Activated effector memory CD4-positive, alpha-beta T cell treated with Interleukin-2 at 50 U/mL for 16 hours (primary cell): ENCODE data around the gene ZNHIT3.
"Not testable (repeated sequence)": the region's sequence is repeated elsewhere in the genome, so short reads cannot be mapped to it uniquely, and the experiment has no call there.

Experiments used
- DNase-seq: peaks from one replicate; pipeline ENCODE4 v3.0.0-alpha.2; 2020

ZNHIT3 gene

DNA sequence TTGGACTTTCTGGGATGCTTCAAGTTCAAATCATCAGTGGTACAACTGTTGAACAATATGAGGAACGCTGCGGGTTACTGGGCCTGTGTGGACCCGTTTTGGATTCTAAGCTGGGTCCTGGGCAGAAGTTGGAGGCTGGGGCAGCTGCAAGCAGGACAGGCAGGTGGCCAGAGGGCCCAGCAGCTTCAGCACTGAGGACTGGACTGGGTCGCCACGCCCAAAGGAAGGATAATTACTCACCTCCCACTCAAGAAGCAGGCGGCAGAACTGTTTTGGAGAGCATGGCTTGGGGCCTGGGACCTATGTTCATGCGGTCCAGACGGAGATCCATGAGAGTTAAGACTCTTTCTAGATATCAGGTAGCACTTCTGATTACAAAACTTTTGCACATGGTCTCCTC is 1.5 kb upstream of the ZNHIT3 start:
- DNase-seq: no peak

DNA sequence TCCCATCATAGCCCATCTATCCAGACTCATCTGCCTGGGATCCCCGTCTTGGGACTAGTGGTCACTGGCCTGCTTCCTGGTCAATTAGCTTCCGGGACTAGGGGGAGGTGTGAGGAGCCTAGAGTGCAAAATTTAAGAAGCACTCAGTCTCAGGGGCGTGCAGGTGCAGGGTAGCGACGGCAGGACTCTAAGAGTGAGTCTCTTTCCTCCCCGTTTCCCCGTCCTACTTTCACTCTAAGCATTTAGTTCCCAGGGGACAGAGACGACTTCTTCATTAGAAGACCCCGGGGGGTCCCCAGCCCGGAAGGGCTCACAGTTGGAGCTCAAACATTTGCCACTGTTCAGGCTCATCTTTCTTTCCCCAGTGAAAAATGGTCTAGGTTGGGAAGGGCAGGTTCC is 677 bp upstream of the ZNHIT3 start:
- DNase-seq: no peak

DNA sequence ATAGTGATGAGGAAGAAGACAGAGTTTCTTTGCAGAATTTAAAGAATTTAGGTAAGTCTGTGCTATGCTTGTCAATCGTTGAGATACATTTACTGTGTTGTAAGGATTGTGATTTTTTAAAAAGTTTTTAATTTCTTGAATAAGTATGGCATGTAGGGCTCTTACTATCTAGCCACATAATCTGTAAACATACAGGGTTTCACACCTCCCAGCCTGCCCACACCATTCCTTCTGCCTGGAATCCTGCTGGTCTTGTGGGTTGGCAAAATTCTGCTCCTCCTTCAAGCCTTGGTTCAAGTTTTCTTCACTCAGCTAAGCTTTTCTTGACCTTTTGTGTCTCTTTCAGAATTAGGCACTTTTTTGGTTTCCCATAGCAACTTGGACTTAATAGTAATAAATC is 7.5 kb downstream of the ZNHIT3 start:
- no peak for DNase-seq

DNA sequence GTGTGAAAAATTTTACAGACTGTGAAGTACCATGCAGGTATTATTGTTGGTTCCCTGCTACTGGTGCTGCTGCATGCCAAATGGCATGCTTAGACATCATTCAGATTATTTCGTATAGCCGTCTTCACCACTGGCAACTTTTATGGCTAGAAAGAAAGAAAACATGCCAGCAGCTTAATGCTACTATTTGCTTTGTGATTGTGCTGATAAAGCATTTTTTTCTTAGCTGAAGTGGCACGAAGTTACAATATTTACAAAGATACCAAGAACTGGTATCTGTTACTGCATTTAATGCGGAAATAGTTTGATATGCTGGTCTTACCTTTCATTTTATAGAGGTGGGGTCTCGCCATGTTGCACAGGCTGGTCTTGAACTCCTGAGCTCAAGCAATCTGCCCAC is 8.2 kb downstream of the ZNHIT3 start:
- DNase-seq: no peak

DNA sequence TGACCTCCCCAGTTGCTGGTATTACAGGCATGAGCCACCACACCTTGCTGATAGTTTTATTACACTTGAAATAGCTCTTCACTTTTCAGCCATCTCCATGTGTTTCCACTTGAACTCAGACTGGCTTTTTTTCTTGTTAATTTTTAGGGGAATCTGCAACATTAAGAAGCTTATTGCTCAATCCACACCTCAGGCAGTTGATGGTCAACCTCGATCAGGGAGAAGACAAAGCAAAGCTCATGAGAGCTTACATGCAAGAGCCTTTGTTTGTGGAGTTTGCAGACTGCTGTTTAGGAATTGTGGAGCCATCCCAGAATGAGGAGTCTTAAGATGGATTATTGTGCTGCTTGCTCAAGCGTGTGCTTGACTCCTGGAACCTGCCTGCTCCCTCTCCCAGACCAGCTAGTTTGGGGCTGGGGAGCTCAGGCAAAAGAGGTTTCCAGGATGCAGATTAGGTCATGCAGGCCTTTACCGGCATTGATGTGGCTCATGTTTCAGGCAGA is 8.6 kb downstream of the ZNHIT3 start:
- no peak for DNase-seq

DNA sequence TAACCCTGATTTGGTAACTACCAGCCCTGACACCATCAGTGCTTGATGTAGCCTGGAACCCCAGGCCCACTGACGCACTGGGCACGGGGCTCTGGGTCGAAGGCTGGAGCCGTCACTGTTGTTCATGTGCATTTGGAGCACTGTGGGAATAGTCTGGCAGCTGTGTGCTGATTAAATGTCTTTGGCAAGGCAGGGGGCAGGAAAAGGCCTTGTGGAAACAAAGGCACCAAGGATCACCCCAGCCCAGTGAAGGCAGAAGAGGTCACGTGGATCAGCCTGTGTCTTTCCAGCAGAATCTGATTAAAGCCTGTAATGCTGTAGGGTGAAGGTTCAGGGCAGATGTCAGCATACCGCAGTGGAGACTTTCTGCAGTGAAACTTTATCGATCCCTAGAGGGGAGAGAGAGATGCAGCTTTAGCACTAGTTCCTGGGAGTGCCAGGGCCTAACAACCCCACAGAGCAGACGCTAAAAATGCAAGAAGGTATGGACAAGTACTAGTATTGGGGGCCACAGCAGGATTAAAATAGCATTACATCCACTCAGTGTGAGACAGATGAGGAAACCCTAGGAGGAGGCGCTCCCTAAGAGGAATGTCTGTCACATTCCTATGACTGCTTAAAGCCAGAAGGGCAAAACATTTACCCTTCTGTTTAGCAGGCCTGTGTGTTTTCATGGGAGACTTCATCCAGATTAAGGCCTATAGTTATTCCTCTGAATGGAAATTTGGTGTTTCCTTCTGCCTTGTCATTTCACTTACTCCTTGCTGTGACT is 9.7 kb downstream of the ZNHIT3 start:
- DNase-seq: no peak

DNA sequence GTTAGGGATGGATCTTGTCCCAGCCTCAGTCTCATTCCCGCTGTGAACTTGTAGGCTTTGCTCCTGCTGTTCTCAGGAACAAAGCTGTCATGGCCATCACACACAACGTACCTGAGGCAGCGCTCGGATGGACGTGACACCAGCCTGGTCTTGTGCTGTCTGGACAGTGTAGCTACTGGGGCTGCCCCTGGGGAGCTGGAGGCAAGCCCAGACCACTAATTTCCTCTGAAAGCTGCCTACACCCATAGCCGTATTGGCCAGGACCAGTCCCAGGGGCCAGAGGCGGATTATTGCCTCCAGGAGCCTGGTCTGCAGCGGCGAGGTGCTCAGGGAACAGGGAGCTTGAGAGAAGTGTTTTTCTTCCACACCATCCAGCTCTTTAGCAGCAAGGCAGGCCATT is 11.7 kb downstream of the ZNHIT3 start:
- no peak for DNase-seq

DNA sequence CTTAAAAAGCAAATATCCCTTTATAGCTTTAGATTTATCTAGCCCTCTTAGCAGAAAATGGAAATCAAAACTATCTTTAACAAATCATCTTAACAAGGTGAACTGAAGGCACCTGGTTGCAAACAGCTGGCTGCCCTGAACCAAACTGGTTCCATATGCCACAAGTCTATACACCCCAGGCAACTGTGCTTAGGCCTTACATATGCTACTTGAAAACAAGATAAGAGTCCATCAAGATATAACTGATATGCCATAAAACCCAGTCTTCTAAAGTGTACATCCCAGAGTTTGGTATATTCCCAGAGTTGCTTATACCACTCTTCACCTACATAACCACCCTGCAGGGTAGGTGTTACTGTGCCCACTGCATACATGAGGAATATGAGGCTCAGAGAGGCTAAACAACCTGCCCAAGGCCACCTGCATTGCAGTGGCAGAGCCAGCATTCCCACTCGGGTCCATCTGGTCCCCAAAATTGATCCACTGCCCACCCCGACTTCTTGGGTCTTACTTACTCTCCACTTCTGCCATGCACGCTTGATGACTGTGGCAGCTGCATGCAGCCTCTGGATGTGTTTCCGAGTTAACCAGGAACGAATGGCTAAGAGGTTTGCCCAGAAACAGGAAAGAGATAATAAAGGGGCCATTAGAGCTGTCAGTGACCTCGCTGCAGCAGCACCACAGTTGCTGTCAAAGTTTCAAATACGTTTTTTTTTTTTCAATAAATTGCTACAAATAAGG is 12.2 kb downstream of the ZNHIT3 start:
- DNase-seq: no peak

DNA sequence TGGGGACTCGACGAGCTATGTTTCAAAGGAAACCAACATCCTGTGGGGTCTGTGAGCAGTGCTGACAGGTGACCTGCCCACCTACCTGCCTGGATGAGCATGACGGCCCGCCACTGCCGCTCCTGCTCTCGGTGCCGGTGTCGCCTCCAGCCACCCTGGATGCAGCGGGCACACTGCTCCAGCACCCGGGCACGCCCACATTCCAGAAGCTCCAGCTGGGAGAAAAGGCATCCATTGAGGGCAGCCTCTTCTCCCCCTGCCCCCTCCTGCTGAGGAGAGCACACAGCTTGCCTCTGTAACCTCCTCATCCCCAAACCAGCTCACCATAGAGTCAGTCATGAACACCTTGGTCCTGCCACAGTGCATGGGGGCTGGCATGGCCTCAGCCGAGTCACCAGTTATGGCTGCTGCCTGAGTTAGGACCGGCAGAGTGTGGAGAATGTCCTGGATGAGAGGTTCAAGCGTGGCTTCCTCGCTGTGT is 14.3 kb downstream of the ZNHIT3 start:
- DNase-seq: no peak

DNA sequence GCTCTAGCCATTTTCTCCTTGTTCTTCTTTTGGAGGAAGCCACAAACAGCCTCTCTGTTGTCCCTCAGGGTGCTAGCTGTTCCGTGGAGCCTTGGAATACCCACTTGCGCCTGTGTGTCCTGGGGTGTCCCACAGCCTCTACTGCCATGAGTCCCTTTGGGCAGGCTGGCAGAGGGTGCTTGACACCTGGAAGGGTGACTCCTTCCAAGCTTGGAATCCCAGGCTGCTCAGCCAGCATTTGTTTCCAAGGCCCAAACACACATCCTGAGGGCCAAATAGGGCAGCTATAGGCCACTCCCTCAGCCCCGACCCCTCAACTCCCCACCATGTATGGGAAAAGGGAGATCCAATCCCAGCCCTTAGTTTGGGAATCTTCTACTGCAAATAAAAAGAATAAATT is 14.9 kb downstream of the ZNHIT3 start:
- no peak for DNase-seq

DNA sequence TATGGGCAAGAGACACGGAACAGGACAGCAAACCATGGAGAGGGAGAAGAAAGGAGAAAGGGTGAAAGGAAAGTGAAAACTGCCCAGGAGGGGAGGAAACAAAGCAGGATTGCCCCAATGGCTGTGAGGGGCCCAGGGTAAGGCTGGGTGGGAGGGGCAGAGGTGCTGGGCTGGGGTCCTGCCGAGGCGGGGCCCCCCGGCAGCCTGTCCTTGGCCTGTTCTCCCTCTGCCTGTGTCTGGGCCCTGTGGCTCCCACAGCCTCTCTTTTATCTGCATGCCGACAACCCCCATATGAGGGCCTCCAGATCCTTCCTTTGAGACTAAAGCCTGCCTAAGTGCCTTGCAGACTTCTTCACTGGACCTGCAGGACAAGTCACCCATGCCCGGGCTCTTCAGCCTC is 15.5 kb downstream of the ZNHIT3 start:
- DNase-seq: no peak

DNA sequence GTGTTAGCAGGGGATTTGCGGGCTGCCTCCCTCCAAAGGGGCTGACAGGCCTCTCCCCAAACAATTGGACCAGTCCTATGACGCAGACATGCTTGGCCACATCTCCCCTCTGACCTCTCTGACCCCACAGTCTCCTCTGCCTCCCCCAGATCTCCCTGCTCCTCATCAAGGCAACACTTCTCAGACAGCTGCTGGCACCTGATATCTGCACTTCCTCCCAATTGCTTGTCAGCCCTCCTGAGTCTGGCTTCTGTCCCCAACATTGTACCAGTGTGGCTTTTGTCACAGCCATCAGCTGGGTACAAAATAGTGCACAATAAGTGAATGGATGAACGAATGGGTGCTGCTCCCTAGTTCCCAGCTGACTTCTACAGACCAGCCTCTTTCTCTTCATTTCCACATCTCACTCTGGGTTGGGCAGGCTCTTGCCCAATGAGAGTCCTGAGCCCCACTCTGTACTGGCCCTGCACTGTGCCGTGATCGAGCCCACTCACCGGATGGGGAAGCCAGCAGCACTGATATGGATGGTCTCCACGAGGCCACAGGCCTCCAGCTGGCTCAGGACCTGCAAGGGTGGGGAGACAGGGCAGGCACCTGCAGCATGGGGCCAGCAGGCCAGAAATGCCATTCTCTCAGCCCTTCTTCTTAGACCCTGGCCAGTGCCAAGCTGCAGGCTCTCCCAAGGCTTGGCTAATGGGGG is 17.1 kb downstream of the ZNHIT3 start:
- no peak for DNase-seq

DNA sequence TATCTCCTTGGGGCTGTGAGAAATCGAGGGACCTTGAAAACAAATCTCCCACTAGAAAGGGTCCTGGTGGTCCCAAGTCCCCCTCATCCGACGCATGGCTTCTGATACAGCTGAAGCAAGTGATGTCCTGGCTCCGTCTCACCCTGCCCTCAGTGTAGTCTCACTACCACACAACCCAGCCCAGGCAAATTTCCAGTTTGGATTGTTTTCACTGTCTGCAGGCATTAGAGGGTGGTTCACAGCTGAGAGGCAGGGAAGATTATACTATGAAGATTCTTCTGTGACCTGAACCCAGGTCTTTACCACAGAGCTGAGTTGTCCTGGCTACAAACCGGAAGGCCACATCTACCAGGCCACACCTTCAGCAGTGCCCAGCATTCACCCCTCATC is 17.7 kb downstream of the ZNHIT3 start:
- no peak for DNase-seq

DNA sequence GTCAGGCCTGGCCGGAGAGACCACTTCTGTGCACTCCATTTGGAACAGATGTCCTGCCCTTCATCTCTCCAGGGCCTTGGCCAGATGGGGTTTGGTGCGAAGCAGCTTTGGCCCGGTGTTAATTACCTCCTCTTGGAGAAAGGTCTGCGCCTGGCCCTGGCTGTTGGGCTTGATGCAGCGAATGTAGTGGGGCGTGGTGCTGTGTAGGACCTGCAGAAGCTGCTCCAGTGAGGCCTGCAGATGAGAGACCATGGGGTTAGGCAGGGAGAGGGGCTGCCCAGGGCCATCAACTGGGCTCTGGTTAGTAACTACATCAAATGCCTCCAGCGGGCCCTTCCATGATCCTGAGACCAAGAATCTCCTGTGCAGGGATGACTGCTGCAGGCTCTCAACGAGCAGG is 18.7 kb downstream of the ZNHIT3 start:
- DNase-seq: no peak

DNA sequence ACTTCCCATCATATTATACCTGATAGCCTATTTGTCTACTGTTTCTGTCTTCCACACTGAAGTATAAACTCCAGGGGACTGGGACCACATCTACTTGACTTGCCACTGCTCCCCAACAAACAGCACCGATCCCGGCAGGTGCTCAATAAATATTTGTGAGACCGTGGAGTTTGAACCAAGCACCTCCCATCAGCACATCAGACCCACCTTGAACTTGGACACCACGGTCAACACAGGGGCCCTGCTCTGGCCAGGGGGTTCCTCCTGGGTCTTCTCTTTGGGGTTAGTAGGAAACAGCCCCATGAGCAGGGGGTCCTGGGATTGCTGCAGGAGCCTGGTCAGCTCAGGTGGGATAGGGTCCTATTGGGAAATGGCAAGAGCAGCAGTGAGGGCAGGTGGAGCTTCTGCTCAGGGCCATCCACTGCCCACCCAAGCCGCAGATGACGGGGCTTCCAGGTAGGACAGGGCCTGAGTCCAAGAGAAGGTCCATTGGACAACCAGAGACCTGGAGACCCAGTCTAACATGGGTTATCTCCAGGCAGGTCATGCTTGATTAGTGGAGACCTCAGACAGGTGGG is 19.9 kb downstream of the ZNHIT3 start:
- no peak for DNase-seq

DNA sequence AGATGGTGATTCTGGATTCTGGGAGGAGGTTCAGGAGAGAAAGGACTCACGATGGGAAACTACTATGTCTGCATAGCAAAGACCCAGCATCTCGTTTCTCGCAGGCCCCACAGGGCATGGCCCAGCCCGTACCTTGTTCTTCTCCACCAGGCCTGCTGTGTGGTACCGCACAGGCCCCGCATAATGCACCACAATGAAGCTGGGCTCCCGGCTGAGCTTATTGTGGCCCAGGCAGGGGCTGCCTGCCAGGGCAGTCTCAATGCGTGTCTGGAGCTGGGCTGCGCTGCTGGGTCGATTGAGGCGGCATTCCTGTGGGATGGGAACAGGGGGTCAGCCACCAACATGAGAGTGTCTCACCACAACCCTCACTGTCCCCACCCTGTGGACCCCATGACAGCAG is 20.4 kb downstream of the ZNHIT3 start:
- DNase-seq: no peak

DNA sequence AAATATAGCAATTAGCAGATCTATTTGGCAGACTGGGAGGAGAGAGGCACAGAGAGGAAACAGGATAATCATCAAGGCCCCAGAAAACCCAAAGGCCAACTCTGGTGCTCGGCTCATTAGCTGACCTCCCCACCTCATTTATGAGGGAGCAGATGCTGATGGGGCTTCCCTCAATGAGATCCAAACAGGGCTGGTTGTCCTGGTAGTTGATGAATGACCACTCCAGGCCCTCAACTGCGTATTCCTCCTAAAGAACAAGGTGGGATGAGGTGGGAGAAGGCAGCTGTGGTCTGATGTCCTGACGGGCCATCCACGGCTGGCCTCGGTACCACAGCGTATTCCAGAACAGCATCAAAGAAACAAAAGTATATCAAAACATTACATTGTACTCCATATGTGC is 20.8 kb downstream of the ZNHIT3 start:
- DNase-seq: no peak

DNA sequence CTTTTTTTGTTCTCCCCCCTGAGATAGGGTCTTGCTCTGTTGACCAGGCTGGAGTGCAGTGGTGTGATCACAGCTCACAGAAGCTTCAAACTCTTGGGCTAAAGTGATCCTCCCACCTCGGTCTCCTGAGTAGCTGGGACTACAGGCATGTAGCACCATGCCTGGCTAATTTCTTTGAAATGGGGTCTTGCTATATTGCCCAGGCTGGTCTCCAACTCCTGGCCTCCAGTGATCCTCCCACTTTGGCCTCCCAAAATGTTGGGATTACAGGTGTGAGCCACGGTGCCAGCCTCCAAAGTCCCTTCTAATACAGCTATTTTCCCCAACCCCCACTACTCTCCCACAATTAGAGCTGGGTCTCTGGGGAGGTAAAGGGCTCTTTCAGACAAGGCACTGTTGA is 22.0 kb downstream of the ZNHIT3 start:
- not testable (repeated sequence) for DNase-seq

DNA sequence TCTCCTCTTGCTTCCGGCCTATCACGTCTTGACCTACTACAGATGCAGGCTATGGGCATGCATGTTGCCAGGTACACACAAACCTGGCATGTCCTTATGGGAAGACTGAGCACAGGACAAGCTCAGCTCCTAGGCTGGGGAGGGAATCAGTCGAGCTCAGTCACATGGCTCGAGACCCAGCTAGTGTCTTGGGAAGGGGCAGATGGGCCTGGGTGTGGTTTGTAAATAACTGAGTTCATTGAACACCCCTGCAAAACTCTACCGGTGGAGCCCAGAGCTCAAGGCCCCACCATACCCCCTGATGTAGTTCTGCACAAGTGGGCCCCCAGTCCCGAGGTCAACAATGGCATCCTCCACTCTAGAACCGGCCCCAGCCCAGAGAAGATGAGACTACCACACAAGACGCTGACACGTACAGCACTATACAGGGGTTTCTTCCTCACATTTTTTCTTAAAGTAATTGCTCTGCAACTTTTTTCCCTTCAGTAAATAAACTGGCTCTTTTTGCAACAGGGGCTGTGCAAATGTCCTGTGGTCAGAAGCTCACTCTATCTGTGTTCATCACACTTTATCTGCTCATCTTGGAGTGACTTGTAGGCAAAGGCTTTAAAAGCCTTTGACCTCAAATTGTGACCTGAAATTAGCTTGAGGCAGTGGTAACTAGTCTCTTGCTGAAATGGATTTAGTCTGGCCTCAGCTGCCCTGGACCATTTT is 22.9 kb downstream of the ZNHIT3 start:
- DNase-seq: no peak

DNA sequence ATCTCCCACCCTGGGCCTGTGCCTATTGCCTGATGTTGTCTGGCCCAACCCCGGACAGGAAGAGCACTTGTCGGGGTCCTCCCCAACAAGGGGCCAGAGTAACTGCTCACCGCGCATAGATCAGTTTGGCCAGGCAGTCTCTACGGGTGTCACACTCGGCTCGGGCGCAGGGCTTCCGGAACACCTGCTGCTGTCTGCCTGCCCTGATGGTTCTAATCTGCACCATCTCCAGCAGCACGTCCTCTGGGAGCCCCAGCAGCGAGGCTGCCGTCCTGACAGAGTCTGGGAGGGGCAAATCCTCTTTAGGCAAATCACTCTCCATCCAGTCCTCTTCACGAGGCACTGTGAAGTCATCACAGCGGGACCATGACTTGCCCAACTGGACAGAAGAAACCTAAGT is 24.2 kb downstream of the ZNHIT3 start:
- no peak for DNase-seq

DNA sequence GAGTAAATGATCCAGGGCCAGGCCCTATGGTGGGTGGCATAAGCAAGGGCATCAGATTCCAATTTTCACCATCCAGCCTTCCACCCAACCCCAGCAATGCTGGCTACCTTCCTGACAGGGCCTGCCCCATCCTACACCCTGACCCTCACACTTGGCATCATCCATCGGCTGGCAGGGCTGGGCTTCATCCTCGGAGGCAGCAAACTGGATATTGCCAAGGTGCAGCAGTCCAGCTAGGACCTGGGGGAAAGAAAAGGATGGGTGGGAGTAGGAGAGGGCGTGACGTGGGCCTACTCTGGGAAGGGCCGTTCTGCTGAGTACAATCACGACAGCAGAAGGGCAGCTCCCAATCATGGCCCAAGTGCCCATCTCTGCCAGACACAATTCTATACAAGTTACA is 24.7 kb downstream of the ZNHIT3 start:
- DNase-seq: no peak

DNA sequence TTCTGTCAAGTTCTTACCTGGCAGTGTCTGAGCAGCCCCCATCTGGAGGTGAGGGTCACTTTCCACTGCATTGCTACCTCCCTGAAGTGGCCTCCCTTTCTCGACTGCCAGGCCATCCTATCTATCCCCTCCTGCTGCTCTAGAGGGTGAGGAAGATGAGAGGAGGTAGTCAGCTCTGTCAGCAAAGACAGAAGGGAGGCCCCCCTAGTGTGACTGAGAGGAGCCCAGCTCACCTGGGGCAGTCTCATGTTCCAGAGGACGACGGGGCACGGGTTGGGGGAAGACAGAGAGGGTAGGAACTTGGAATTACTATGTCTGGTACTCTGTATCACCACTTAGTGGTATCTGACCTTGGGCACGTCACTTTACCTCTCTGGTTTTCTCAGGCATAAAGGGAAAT is 26.2 kb downstream of the ZNHIT3 start:
- no peak for DNase-seq

DNA sequence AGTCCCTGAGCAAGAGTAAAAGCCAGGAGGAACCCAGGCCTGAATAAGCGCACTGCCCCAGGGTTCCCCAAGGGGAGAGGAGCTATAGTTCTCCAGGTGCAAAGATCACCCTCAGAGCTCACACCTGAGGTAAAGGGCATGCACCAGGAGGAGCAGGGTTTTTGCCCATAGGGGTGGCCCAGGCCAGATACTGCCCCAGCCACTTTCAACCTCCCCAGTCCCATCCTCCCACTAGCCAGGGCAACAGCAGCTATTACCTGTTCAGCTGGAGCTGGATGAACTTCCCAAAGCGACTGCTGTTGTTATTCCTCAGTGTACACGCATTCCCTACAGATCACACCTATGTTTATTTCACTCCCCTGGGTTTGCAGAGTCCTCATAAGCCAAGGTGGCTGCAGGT is 28.4 kb downstream of the ZNHIT3 start:
- no peak for DNase-seq
